ENCODE results near the gene FLNC.

- TF ChIP-seq CTCF (conservative IDR thresholded peaks at IDR 0.05; ENCODE audit: low read depth, low read length) (peak; percentile 92), CEBPB (IDR thresholded peaks at IDR 0.05; ENCODE audit: low read depth, low read length) (no peak), USF2 (IDR thresholded peaks at IDR 0.05; ENCODE audit: low read depth, low read length) (no peak), POLR2A (IDR thresholded peaks at IDR 0.05; ENCODE audit: low read depth, low read length) (peak; percentile 37; the same call in 1 of the 2 replicates), MAZ (IDR thresholded peaks at IDR 0.05; ENCODE audit: borderline replicate concordance, low read depth, low read length) (0 out of 2 replicates have a peak, but pooled peaks have one; percentile 42), RAD21 (IDR thresholded peaks at IDR 0.05; ENCODE audit: low read length) (peak; percentile 96)
Observed at GRCh38 chr7:128879939-128880746, 49.9 kb downstream of the FLNC start.

Measured in IMR-90 (cell line).